Measurements from ENCODE around the gene DCPS.
"Not testable (repeated sequence)": the region's sequence is repeated elsewhere in the genome, so short reads cannot be mapped to it uniquely, and the experiment has no call there.

DCPS gene

DNA sequence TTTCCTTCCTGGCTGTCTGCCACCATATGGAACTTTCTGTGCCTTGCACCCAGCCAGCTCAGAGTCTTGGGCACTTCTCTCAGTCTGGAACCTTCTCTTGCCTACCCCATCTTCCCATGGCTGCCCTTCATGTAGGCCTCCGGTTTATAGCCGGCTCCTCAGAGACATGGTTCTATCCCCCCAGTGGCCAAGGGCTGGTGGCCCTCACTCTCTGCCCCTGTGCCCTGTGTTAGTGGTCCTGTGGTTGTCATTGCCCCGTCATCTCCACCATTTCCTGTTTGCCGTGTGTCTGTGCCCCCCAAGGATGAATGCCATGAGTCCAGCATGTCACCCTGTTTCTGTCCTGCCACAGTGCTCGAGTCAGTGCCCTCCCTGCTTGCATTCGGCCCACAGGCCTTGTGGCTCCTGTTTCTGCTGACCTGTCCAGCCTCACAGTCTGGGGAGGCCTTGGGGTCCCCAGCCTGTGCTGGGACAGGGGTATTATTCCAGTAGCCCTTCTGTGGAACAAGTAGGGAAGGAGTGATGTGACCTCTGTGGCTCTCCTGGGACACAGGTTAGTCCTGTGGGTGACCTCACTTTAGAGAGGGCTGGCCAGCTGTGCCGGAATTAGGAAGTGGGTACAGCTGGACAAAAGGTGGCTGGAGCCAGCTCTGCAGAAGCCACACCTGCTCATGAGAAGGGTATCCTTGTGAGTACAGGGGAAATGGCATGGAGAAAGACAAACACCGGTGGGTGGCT, 82.3 kb downstream of the DCPS start:
- DNase-seq = no peak

DNA sequence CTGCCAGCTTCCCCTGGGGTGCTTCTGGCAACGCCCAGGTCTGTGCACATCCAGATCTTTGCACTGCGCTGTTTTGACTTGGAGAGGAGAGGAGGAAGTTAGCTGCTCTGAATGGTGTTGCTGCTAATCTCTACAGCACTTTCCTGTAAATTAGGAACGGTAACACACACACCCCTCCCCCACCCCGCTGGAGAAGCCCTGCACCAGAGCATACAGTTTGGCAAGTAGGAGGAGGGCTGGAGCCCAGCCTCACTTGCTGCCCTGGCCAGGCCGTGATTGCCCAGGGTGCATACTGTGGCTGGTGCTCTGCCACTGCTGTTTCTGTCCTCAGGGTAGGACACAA, 82.8 kb downstream of the DCPS start:
- DNase-seq = peak; percentile 74

DNA sequence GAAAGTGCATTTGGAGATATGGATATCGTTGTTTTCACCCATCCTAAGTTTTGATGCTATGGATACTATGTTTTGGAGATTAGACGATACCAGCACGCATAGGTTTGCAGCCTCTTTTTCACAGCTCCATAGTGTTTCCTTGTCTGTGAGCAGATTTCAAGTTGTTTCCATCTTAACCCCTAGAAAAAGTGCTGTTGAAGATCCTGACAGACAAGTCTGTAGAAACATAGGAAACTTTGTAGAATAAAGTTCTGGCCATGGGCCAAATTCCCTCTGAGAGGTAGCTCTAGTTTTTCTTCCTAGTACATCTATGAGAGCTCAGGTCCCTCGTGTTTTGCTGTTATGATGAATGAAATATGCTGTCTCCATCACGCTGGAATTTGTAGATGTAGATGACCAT, 84.0 kb downstream of the DCPS start:
- no peak for DNase-seq

DNA sequence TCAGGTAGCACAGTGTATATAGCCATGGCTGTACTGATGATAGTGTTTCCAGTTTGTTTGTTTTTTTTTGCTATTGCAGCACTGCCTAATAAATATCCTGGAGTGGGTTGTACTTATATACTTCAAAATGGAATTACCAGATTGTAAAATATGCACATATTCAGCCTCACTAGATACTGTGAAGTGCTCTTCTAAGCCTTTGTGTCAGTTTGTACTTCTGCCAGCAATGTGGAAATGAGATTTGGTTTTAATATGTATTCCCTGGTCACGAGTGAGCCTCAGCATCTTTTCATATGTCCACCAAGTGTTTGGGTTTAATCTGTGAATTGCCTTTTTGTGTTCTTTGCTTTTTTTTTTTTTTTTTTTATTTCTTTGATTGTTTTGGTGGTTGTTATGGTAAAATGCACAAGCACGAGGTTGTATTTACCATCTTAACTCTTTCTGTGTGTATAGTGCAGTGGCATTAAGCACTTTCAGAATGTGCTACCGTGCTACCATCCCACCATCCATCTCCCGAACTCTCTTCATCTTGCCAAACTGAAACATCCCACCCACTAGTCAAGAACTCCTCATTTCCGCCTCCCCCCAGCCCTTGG, 86.5 kb downstream of the DCPS start:
- DNase-seq = no peak

DNA sequence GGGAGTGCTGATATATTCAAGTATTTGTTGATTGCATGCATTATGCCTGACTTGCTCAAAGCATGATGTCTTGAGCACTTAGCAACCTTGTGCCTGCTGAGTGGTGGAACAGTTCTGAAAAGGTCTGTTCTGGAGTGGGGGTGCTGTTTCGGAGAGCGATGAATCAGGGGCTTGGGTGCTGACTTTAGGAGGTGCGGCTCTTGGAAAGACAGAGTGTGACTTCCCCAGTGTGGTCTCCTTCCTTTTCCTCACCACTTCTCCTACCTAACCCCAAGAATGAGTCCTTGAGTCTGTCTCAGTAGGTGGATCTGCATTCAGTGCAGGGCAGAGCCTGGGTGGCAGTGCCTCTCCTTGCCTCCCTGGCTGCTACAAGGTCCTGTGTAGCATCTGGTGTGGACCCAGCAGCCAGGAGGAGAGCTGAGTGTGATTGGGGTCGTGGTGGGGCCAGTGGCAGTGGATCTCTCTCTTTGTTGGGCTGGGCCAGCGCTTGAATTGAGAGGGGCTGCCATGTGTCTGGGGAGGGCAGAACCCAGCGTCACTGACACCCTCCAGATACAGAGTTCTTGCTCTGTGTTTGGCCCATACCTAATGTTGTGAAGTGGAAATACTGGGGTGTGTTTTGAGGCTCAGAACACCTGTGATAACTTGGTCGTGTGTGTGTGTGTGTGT, 87.6 kb downstream of the DCPS start:
- no peak for DNase-seq

DNA sequence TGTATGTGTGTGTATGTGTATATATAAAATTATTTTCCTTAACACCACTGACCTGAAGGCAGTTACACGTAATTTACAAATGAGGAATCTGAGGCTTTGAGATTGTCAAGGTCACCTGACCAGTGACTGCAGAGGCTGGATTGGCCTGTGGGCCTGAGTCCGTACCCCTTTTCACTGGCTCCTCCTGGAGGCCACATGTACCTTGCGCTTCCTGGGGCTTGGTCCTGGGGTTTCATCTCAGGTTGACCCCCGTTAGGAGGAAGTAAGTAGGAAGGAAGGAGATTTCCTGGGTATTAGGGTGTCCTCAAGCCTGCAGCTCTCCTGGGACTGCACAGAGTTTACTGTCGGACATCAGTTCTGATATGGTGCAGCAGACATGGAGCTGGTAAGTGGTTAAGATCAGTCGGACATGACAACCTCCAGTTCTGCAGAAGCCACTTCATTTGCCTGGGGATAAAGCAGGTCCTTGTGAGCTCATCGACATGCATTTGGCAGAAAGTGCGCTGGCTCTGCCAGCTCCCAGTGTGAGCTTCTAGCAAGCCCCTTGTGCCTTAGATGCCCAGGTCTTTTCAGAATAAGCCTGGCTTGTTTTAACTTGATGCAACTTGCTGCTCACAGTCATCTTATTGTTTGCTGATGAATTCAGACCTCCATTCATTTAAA, 88.2 kb downstream of the DCPS start:
- no peak for DNase-seq

DNA sequence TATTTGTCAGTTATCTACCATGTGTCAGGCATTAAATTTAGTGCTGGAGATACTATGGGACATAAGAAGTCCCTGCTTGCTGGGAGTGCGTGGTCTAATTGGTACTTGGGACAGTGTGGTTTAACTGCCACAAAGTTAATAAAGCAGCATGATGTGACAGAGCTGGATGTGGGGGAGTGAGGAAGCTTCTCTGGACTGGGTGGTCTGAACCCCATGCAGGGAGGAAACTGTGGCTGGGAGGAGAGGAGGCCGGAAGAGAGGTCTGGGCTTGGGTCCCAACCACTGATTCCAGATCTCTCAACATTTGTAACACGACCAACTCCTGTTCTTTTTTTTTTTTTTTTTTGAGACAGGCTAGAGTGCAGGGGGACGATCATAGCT, 88.8 kb downstream of the DCPS start:
- no peak for DNase-seq

DNA sequence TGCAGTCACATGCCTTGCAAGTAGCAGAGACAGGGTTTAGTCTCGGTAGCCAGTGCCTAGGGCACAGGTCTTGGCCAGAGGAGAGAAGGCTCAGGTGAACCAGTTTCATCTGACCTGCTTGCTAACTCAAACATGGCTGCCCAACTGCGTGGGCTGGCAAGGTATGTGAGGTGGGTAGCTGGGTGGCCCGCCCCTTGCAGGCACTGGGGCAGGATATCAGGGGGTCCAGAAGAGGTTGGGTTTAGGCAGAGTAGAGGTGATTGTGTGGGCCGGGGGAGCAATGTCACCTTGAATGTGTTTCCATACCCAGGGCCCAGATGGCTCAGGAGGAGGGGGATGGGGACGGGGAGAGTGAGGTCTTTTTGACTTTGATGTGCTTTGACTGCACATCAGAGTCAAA, 89.3 kb downstream of the DCPS start:
- no peak for DNase-seq

DNA sequence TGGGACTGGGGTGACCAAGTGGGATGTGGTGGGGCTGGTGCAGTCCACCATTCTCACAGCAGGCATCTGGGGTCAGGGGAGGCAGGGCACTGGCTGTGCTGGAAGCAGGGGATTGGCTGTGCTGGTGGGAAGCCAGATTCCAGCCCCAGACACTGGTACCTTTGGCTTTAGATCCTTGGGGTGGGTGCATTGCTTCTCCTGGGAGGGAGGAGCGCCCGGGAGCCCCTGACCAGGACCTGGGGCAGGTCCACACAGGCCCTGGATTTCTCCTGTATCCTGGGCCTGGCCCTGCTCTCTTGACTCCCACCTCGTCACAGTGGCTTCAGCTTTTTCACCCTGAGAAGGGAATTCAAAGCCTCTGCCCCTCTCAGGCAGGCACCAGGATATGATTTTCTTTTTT, 90.2 kb downstream of the DCPS start:
- no peak for DNase-seq

DNA sequence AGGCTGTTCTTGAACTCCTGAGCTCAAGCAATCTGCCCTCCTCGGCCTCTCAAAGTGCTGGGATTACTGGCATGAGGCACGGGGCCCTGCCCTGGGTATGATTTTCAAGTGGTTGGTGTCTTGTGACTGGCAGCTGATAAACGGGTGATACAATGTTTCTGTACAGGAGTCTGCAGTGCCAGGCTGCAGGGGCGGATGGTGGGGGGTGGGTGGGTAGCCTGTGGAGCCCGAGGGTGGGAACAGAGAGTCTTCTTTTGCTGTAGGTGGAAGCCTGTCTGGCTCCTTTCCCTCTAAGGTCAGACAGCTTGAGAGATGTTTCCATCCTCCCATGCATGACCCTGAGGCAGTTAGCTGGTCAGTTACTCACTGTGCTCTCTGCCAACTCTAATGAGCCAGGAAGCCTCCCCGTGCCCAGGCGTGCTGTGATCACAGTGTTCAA, 90.8 kb downstream of the DCPS start:
- not testable (repeated sequence) for DNase-seq
